Endodermal cell (in vitro differentiated cells): Measurements from ENCODE around the gene FXN. TPM values are rescaled to one million over a fixed set of nuclear protein-coding genes. Genes with fewer than 3 reads are reported as not detected.

Experiments
- DNase-seq: peaks from one replicate; pipeline ENCODE4 v3.0.0-alpha.2; 2017
- H3K27ac ChIP-seq: 2 replicates; pipeline ENCODE4 v1.5.1; 2013; ENCODE audit warnings: mild to moderate bottlenecking, low read depth, low read length, moderate library complexity
- H3K27me3 ChIP-seq: 2 replicates; pipeline ENCODE4 v1.6.1; 2013; ENCODE audit warnings: mild to moderate bottlenecking, low read length, moderate library complexity; ENCODE audit not compliant: insufficient read depth, control insufficient read depth, poor library complexity, severe bottlenecking
- H3K36me3 ChIP-seq: 2 replicates; pipeline ENCODE4 v1.7.0; 2013; ENCODE audit warnings: mild to moderate bottlenecking, low read length, moderate library complexity; ENCODE audit not compliant: control insufficient read depth, insufficient read depth
- H3K4me1 ChIP-seq: one replicate; pipeline ENCODE4 v1.7.0; 2013; ENCODE audit warnings: low read length; ENCODE audit not compliant: control insufficient read depth, insufficient read depth
- H3K4me3 ChIP-seq: 2 replicates; pipeline ENCODE4 v1.5.1; 2013; ENCODE audit warnings: mild to moderate bottlenecking, low read length, moderate library complexity
- H3K9ac ChIP-seq: 2 replicates; pipeline ENCODE4 v1.6.1; 2013; ENCODE audit warnings: mild to moderate bottlenecking, low read length, moderate library complexity; ENCODE audit not compliant: poor library complexity, severe bottlenecking; ENCODE audit errors: extremely low read depth
- H3K9me3 ChIP-seq: 2 replicates; pipeline ENCODE4 v1.6.1; 2013; ENCODE audit warnings: mild to moderate bottlenecking, low read length, moderate library complexity; ENCODE audit not compliant: control insufficient read depth
- H3K27ac Mint-ChIP-seq: 2 replicates; pipeline ENCODE4 v1.8.0; 2020; ENCODE audit warnings: mixed read lengths
- H3K27me3 Mint-ChIP-seq: 2 replicates; pipeline ENCODE4 v1.8.0; 2021; ENCODE audit warnings: mild to moderate bottlenecking, mixed read lengths; ENCODE audit not compliant: insufficient read depth
- H3K36me3 Mint-ChIP-seq: 2 replicates; pipeline ENCODE4 v1.8.0; 2020; ENCODE audit warnings: low read depth, mixed read lengths
- H3K4me1 Mint-ChIP-seq: 2 replicates; pipeline ENCODE4 v1.8.0; 2020; ENCODE audit warnings: mixed read lengths
- H3K4me3 Mint-ChIP-seq: 2 replicates; pipeline ENCODE4 v1.8.0; 2020; ENCODE audit warnings: mild to moderate bottlenecking, moderate library complexity, mixed read lengths
- H3K9me3 Mint-ChIP-seq: 2 replicates; pipeline ENCODE4 v1.8.0; 2020; ENCODE audit warnings: mild to moderate bottlenecking, mixed read lengths
- CTCF ChIP-seq: fragments of 200-600 bp; sonication (generic); conservative IDR thresholded peaks from 2 replicates; pipeline ENCODE4 v1.5.0; 2021; ENCODE audit warnings: antibody characterized with exemption, mild to moderate bottlenecking
- WGBS, 2 experiments: methylation state at CpG; one replicate each; pipeline versions ENCODE4 v1.1.5 to v1.1.7; 2013; ENCODE audit warnings: missing lambda C conversion rate in 2 of 2, mixed read lengths in 1 of 2; ENCODE audit not compliant: insufficient coverage in 1 of 2, insufficient read length in 1 of 2; 5-methylcytosine and 5-hydroxymethylcytosine counted together
- total RNA-seq, 2 donors: library from RNA; stranded (reverse); fragmentation: NEBNext Ultra II Directional in 1 of 2; extraction: Animal tissue kit (Norgen Biotek cat#: 25700) in 1 of 2; gene quantifications; 2 replicates in 1 of 2; 3 replicates in 1 of 2; pipeline ENCODE4 v1.2.1, GENCODE V29; 2021

The FXN gene
- total RNA-seq, 2 donors from 2014 or later: 33.0 to 34.1 TPM

GRCh38 chr9:69070201-69070600, 34.6 kb downstream of the FXN start:
- H3K9me3 ChIP-seq: no peaks in the 10 kb centered on the region
- H3K27me3 Mint-ChIP-seq: no peaks in the 10 kb centered on the region
- no peak for DNase-seq
- no peak overlapping the region for H3K9ac ChIP-seq
- H3K4me1 ChIP-seq: no peaks in the 10 kb centered on the region
- no peak for TF ChIP-seq CTCF
- H3K9me3 Mint-ChIP-seq: no peaks in the 10 kb centered on the region
- no peak overlapping the region for H3K4me3 ChIP-seq
- no peak overlapping the region for H3K4me3 Mint-ChIP-seq
- WGBS, 2 experiments: 85 to 94% methylated on average over 4 to 7 of the region's 7 CpGs
- H3K27me3 ChIP-seq: no peaks in the 10 kb centered on the region
- H3K36me3 Mint-ChIP-seq: peaks cover 32% of the 10 kb centered on the region
- peaks cover 8% of the 10 kb centered on the region for H3K4me1 Mint-ChIP-seq
- H3K27ac Mint-ChIP-seq: no peak overlapping the region
- peaks cover 35% of the 10 kb centered on the region for H3K36me3 ChIP-seq
- H3K27ac ChIP-seq: no peak overlapping the region

GRCh38 chr9:69071059-69071458, 35.5 kb downstream of the FXN start:
- no peaks in the 10 kb centered on the region for H3K27me3 ChIP-seq
- Mint-ChIP-seq H3K27me3 (no peaks in the 10 kb centered on the region), H3K4me3 (no peak overlapping the region), H3K36me3 (peaks cover 29% of the 10 kb centered on the region), H3K27ac (no peak overlapping the region), H3K9me3 (no peaks in the 10 kb centered on the region), H3K4me1 (peaks cover 2% of the 10 kb centered on the region)
- no peak for TF ChIP-seq CTCF
- H3K4me3 ChIP-seq: no peak overlapping the region
- no peak overlapping the region for H3K9ac ChIP-seq
- H3K36me3 ChIP-seq: peaks cover 26% of the 10 kb centered on the region
- no peak for DNase-seq
- H3K9me3 ChIP-seq: no peaks in the 10 kb centered on the region
- no peaks in the 10 kb centered on the region for H3K4me1 ChIP-seq
- 79 to 80% methylated on average over 3 of the region's 3 CpGs for WGBS, 2 experiments
- H3K27ac ChIP-seq: no peak overlapping the region

- peaks cover 14% of the 10 kb centered on the region for H3K36me3 ChIP-seq
- no peak for TF ChIP-seq CTCF
- H3K36me3 Mint-ChIP-seq: peaks cover 15% of the 10 kb centered on the region
- H3K27me3 ChIP-seq: no peaks in the 10 kb centered on the region
- H3K4me3 Mint-ChIP-seq: no peak overlapping the region
- H3K4me1 Mint-ChIP-seq: no peaks in the 10 kb centered on the region
- H3K27ac Mint-ChIP-seq: no peak overlapping the region
- 90 to 94% methylated on average over 3 to 4 of the region's 4 CpGs for WGBS, 2 experiments
- no peaks in the 10 kb centered on the region for H3K9me3 ChIP-seq
- H3K9ac ChIP-seq: no peak overlapping the region
- no peaks in the 10 kb centered on the region for H3K9me3 Mint-ChIP-seq
- H3K27me3 Mint-ChIP-seq: no peaks in the 10 kb centered on the region
- H3K4me1 ChIP-seq: no peaks in the 10 kb centered on the region
- no peak for DNase-seq
- no peak overlapping the region for H3K4me3 ChIP-seq
- H3K27ac ChIP-seq: no peak overlapping the region
Measured at GRCh38 chr9:69073103-69073502, 37.6 kb downstream of the FXN start.
